AG09309 (cell line): ENCODE data around the gene CXCL12.
A peak's percentile ranks its signal among the peaks of the same experiment; 100 is the strongest.

Experiments
- DNase-seq: peaks from one replicate; pipeline ENCODE4 v3.0.0-alpha.2; 2010; ENCODE audit warnings: low read depth
- H3K4me3 ChIP-seq: 2 replicates; pipeline ENCODE4 v1.5.1; 2011; ENCODE audit warnings: mild to moderate bottlenecking, low read depth, low read length, moderate library complexity; ENCODE audit not compliant: control insufficient read depth
- CTCF ChIP-seq: IDR thresholded peaks from 2 replicates; pipeline ENCODE4 v1.5.1; 2011; ENCODE audit warnings: mild to moderate bottlenecking, low read depth, low read length, inconsistent platforms; ENCODE audit not compliant: insufficient read depth, control insufficient read depth; ENCODE audit errors: missing control alignments

The CXCL12 gene

GRCh38 chr10:44385026-44385695, at the start of gene CXCL12:
Gene CXCL12 (minus strand): TSS chr10:44385097. CDS start chr10:44385005, 92 bp downstream.
- TF ChIP-seq CTCF, result no peak
- DNase-seq, result no peak
- peak within 1 kb of the TSS; percentile 85 for H3K4me3 ChIP-seq

GRCh38 chr10:44427479-44427878, 42.6 kb upstream of the CXCL12 start:
- no peak for TF ChIP-seq CTCF
- no peak for DNase-seq
- H3K4me3 ChIP-seq, result no peak overlapping the region

GRCh38 chr10:44427037-44427436, 42.1 kb upstream of the CXCL12 start:
- H3K4me3 ChIP-seq, result no peak overlapping the region
- DNase-seq, result no peak
- no peak for TF ChIP-seq CTCF

GRCh38 chr10:44426247-44427034, 41.5 kb upstream of the CXCL12 start:
- DNase-seq, result no peak
- TF ChIP-seq CTCF, result no peak

GRCh38 chr10:44425466-44425865, 40.6 kb upstream of the CXCL12 start:
- TF ChIP-seq CTCF, result no peak
- H3K4me3 ChIP-seq, result no peak overlapping the region
- DNase-seq, result no peak

More at GRCh38 chr10:44426247-44427034, 41.5 kb upstream of the CXCL12 start:
- no peak overlapping the region for H3K4me3 ChIP-seq

GRCh38 chr10:44424957-44425356, 40.1 kb upstream of the CXCL12 start:
- H3K4me3 ChIP-seq, result no peak overlapping the region
- DNase-seq, result no peak
- no peak for TF ChIP-seq CTCF
